MM.1S (cell line): ENCODE data around the gene TSSC4.

Experiments
- DNase-seq: peaks from one replicate; pipeline ENCODE4 v3.0.0-alpha.2; 2015
- H2AFZ ChIP-seq: fragments of 300-600 bp; sonication (generic); 2 replicates; pipeline ENCODE4 v1.6.0; 2016; ENCODE audit warnings: antibody characterized with exemption, low read length
- H3F3A ChIP-seq: fragments of 300-600 bp; sonication (generic); 2 replicates; pipeline ENCODE4 v1.6.1; 2016; ENCODE audit warnings: mild to moderate bottlenecking, antibody characterized with exemption, low read length, moderate library complexity, mixed read lengths; ENCODE audit not compliant: insufficient read depth
- H3K27ac ChIP-seq: fragments of 300-600 bp; sonication (generic); 2 replicates; pipeline ENCODE4 v1.5.1; 2016; ENCODE audit warnings: mild to moderate bottlenecking, low read length
- H3K27me3 ChIP-seq: fragments of 300-600 bp; sonication (generic); replicated peaks from 2 replicates; pipeline ENCODE4 v1.6.0; 2016; ENCODE audit warnings: low read length; ENCODE audit not compliant: insufficient read depth
- H3K36me3 ChIP-seq: fragments of 300-600 bp; sonication (generic); replicated peaks from 2 replicates; pipeline ENCODE4 v1.6.1; 2016; ENCODE audit warnings: mild to moderate bottlenecking, low read length, mixed read lengths; ENCODE audit not compliant: insufficient read depth
- H3K4me1 ChIP-seq: fragments of 300-600 bp; sonication (generic); 2 replicates; pipeline ENCODE4 v1.6.1; 2016; ENCODE audit warnings: low read length, mixed read lengths
- H3K4me2 ChIP-seq: fragments of 300-600 bp; sonication (generic); 2 replicates; pipeline ENCODE4 v1.6.0; 2016; ENCODE audit warnings: low read depth, low read length
- H3K4me3 ChIP-seq: fragments of 300-600 bp; sonication (generic); 2 replicates; pipeline ENCODE4 v1.5.1; 2016; ENCODE audit warnings: low read length, mixed read lengths
- H3K79me2 ChIP-seq: fragments of 300-600 bp; sonication (generic); 2 replicates; pipeline ENCODE4 v1.6.1; 2016; ENCODE audit warnings: mixed run types, low read length, mixed read lengths
- H3K9ac ChIP-seq: fragments of 300-600 bp; sonication (generic); 2 replicates; pipeline ENCODE4 v1.6.1; 2016; ENCODE audit warnings: low read length, mixed read lengths
- H3K9me2 ChIP-seq: fragments of 300-600 bp; sonication (generic); replicated peaks from 2 replicates; pipeline ENCODE4 v1.6.1; 2016; ENCODE audit warnings: mild to moderate bottlenecking, low read length, mixed read lengths; ENCODE audit not compliant: insufficient read depth
- H3K9me3 ChIP-seq: fragments of 300-600 bp; sonication (generic); replicated peaks from 2 replicates; pipeline ENCODE4 v1.6.1; 2016; ENCODE audit warnings: mild to moderate bottlenecking, low read length, mixed read lengths; ENCODE audit not compliant: insufficient read depth
- H4K20me1 ChIP-seq: fragments of 300-600 bp; sonication (generic); 2 replicates; pipeline ENCODE4 v1.6.1; 2016; ENCODE audit warnings: mild to moderate bottlenecking, low read length, moderate library complexity, mixed read lengths; ENCODE audit not compliant: insufficient read depth
- EZH2 ChIP-seq: fragments of 300-600 bp; sonication (generic); optimal IDR thresholded peaks from 2 replicates; pipeline ENCODE3; 2017; ENCODE audit warnings: low read depth, mild to moderate bottlenecking, antibody characterized with exemption, low read length, mixed read lengths
- EZH2phosphoT487 ChIP-seq: fragments of 300-600 bp; sonication (generic); IDR thresholded peaks from 2 replicates; pipeline ENCODE4 v1.6.1; 2018; ENCODE audit warnings: antibody characterized with exemption, low read length
- TF ChIP-seq, protein P1 (sequence below): fragments of 300-600 bp; sonication (generic); IDR thresholded peaks from 2 replicates; pipeline ENCODE4 v1.5.1; 2016; ENCODE audit warnings: antibody characterized with exemption, low read length, mixed read lengths

Gene TSSC4

GRCh38 chr11:2423157-2424025 is 22.8 kb downstream of the TSSC4 start:
- no peak for TF ChIP-seq EZH2phosphoT487
- TF ChIP-seq, protein P1, sequence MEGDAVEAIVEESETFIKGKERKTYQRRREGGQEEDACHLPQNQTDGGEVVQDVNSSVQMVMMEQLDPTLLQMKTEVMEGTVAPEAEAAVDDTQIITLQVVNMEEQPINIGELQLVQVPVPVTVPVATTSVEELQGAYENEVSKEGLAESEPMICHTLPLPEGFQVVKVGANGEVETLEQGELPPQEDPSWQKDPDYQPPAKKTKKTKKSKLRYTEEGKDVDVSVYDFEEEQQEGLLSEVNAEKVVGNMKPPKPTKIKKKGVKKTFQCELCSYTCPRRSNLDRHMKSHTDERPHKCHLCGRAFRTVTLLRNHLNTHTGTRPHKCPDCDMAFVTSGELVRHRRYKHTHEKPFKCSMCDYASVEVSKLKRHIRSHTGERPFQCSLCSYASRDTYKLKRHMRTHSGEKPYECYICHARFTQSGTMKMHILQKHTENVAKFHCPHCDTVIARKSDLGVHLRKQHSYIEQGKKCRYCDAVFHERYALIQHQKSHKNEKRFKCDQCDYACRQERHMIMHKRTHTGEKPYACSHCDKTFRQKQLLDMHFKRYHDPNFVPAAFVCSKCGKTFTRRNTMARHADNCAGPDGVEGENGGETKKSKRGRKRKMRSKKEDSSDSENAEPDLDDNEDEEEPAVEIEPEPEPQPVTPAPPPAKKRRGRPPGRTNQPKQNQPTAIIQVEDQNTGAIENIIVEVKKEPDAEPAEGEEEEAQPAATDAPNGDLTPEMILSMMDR, result no peak
- no peak for TF ChIP-seq EZH2
- Histone ChIP-seq H3K27me3 (peaks cover 81% of the 10 kb centered on the region), H3K79me2 (no peaks in the 10 kb centered on the region), H3K36me3 (no peaks in the 10 kb centered on the region), H3K9me3 (no peaks in the 10 kb centered on the region), H4K20me1 (no peaks in the 10 kb centered on the region), H3K4me3 (no peak overlapping the region), H3K4me1 (no peaks in the 10 kb centered on the region), H3K27ac (no peak overlapping the region), H3K4me2 (no peak overlapping the region), H3K9ac (no peak overlapping the region), H2AFZ (no peak overlapping the region), H3K9me2 (no peaks in the 10 kb centered on the region), H3F3A (no peaks in the 10 kb centered on the region)
- no peak for DNase-seq

DNA sequence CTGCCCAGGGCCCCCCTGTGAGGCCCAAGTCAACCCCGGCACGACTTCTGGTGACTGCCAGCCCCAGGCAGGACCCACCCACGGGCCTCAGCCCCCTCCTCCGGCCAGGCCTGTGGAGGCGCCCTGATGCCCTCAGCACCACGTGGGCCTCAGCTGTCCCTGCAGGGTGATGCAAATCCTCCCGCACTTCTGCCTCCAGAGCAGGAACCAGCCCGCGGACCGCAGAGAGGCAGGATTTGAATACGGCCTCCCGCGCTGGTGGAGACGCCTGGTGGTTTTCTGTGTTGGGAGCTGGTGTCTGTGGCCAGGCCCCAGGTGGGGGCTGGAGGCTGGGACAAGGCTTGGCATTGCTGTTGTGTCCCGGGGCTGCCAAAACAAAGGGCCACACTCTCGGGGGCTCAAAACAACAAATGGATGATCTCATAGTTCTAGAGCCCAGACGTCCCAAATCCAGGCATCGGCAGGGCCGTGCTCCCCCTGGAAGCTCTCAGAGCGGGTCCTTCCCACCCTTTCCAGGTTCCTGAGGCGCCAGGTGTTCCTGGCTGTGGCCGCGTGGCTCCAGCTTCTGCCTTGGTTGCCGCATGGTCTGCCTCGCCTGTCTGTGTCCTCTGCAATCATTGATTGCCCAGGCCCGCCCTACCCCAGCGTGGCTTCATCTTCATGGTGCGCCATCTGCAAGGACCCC is 24.4 kb downstream of the TSSC4 start:
- no peak overlapping the region for H3K9ac ChIP-seq
- no peak for DNase-seq
- H3K4me1 ChIP-seq, result no peaks in the 10 kb centered on the region
- no peaks in the 10 kb centered on the region for H3K9me3 ChIP-seq
- no peak overlapping the region for H3K4me2 ChIP-seq
- no peak overlapping the region for H3K4me3 ChIP-seq
- H2AFZ ChIP-seq, result no peak overlapping the region
- H3F3A ChIP-seq, result no peaks in the 10 kb centered on the region
- no peaks in the 10 kb centered on the region for H3K9me2 ChIP-seq
- no peaks in the 10 kb centered on the region for H4K20me1 ChIP-seq
- no peaks in the 10 kb centered on the region for H3K79me2 ChIP-seq
- no peak overlapping the region for H3K27ac ChIP-seq
- no peaks in the 10 kb centered on the region for H3K36me3 ChIP-seq
- peaks cover 74% of the 10 kb centered on the region for H3K27me3 ChIP-seq
- TF ChIP-seq, protein P1, result no peak
- TF ChIP-seq EZH2, result no peak
- TF ChIP-seq EZH2phosphoT487, result no peak

- no peaks in the 10 kb centered on the region for H4K20me1 ChIP-seq
- no peaks in the 10 kb centered on the region for H3K36me3 ChIP-seq
- no peak for DNase-seq
- H3K4me3 ChIP-seq, result no peak overlapping the region
- no peak overlapping the region for H3K27ac ChIP-seq
- no peak overlapping the region for H2AFZ ChIP-seq
- H3F3A ChIP-seq, result no peaks in the 10 kb centered on the region
- H3K4me1 ChIP-seq, result no peaks in the 10 kb centered on the region
- H3K9me3 ChIP-seq, result no peaks in the 10 kb centered on the region
- no peak for TF ChIP-seq EZH2phosphoT487
- TF ChIP-seq, protein P1, result no peak
- TF ChIP-seq EZH2, result no peak
- H3K79me2 ChIP-seq, result no peaks in the 10 kb centered on the region
- H3K4me2 ChIP-seq, result no peak overlapping the region
- H3K9ac ChIP-seq, result no peak overlapping the region
- peaks cover 69% of the 10 kb centered on the region for H3K27me3 ChIP-seq
- no peaks in the 10 kb centered on the region for H3K9me2 ChIP-seq
Observed at GRCh38 chr11:2425506-2425905, 25.0 kb downstream of the TSSC4 start.
